Tracheal epithelial cell (primary cell): Measurements from ENCODE around the gene LMO4. TPM values are rescaled to one million over a fixed set of nuclear protein-coding genes. Genes with fewer than 3 reads are reported as not detected.

Source experiments
- total RNA-seq: library from RNA; depleted of rRNA; stranded (reverse); fragments of >200 nt; gene quantifications from 2 replicates; pipeline ENCODE4 v1.2.1, GENCODE V29; 2014

LMO4 gene, protein sequence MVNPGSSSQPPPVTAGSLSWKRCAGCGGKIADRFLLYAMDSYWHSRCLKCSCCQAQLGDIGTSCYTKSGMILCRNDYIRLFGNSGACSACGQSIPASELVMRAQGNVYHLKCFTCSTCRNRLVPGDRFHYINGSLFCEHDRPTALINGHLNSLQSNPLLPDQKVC
- 46.5 and 65.2 TPM in 2 replicates for total RNA-seq

DNA sequence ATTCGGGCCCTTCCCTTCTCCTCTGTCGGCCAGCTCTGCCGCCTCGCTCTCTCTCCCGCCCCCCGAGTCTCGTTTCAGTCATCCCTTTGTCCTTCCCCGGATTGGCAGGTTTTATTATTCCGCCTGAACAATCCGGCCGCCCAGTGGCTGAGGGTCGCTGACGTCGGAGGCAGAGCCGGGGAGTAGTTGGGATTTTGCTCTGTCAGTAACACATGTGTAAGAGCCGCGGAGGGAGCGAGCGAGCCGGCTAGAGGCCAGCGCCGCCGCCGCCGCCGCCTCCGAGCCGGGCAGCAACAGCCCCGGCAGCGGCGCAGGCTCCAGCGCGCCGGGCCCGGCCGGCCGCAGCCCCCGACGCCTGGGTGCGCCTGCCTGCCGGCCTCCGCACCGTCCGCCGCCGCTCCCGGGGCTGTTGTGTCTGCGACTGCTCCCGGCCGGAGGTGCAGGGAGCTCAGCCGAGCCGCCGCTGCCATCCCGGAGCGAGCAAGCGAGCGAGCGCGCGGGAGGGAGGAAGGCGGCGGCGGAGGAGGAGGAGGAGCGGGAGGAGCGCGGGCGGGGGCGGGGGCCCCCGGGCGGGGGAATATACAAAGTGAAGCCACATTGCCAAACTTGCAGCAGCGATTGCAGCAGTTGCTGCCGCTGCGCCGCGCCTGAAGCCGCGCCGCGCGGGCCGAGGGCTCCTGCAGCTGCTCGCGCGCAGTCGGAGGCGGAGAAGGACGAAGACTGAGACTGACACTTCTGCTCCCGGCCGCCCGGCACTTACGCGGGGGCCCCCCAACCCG, at the start of gene LMO4:
Gene LMO4, plus strand, starts transcription at position 609 of the 779 bp plus-strand sequence. CDS start 3,136 bp downstream, outside the sequence.

